Mesendoderm (in vitro differentiated cells): ENCODE data around the gene SLC35F3.
A peak's percentile ranks its signal among the peaks of the same experiment; 100 is the strongest.

ENCODE experiments used
- DNase-seq: peaks from one replicate; pipeline ENCODE4 v3.0.0; 2013
- H2AK5ac ChIP-seq: 2 replicates; pipeline ENCODE4 v1.6.1; 2013; ENCODE audit warnings: low read length, inconsistent platforms
- H2BK120ac ChIP-seq: 2 replicates; pipeline ENCODE4 v1.6.1; 2013; ENCODE audit warnings: low read depth, mild to moderate bottlenecking, low read length, moderate library complexity, mixed read lengths
- H2BK15ac ChIP-seq: replicated peaks from 2 replicates; pipeline ENCODE4 v1.6.1; 2013; ENCODE audit warnings: low read depth, mild to moderate bottlenecking, moderate library complexity
- H2BK5ac ChIP-seq: 2 replicates; pipeline ENCODE4 v1.6.1; 2013; ENCODE audit warnings: low read length, inconsistent platforms
- H3K18ac ChIP-seq: 2 replicates; pipeline ENCODE4 v1.6.1; 2013; ENCODE audit warnings: mild to moderate bottlenecking, low read length, mixed read lengths
- H3K23ac ChIP-seq: one replicate; pipeline ENCODE4 v1.6.1; 2013; ENCODE audit warnings: low read length
- H3K27ac ChIP-seq: 2 replicates; pipeline ENCODE4 v1.5.1; 2013; ENCODE audit warnings: low read depth, mild to moderate bottlenecking, inconsistent platforms, low read length, moderate library complexity
- H3K27me3 ChIP-seq: 2 replicates; pipeline ENCODE4 v1.6.1; 2013; ENCODE audit warnings: low read length, control low read depth, mild to moderate bottlenecking, inconsistent platforms; ENCODE audit not compliant: insufficient read depth, poor library complexity
- H3K36me3 ChIP-seq: 2 replicates; pipeline ENCODE4 v1.6.1; 2013; ENCODE audit warnings: low read length, inconsistent platforms; ENCODE audit not compliant: control insufficient read depth, insufficient read depth
- H3K4ac ChIP-seq: one replicate; pipeline ENCODE4 v1.6.1; 2013; ENCODE audit warnings: low read depth, mild to moderate bottlenecking, low read length, moderate library complexity
- H3K4me1 ChIP-seq: 2 replicates; pipeline ENCODE4 v1.6.1; 2013; ENCODE audit warnings: low read depth, low read length, inconsistent platforms; ENCODE audit not compliant: control insufficient read depth
- H3K4me2 ChIP-seq: 2 replicates; pipeline ENCODE4 v1.6.1; 2013; ENCODE audit warnings: low read length
- H3K4me3 ChIP-seq: 2 replicates; pipeline ENCODE4 v1.5.1; 2013; ENCODE audit warnings: mild to moderate bottlenecking, low read length
- H3K56ac ChIP-seq: one replicate; pipeline ENCODE4 v1.6.1; 2013; ENCODE audit warnings: low read length
- H3K79me1 ChIP-seq: 2 replicates; pipeline ENCODE4 v1.6.1; 2013; ENCODE audit warnings: low read length, inconsistent platforms
- H3K79me2 ChIP-seq: 2 replicates; pipeline ENCODE4 v1.6.1; 2013; ENCODE audit warnings: mild to moderate bottlenecking, low read length; ENCODE audit not compliant: control insufficient read depth, insufficient read depth
- H3K9ac ChIP-seq: 2 replicates; pipeline ENCODE4 v1.6.1; 2013; ENCODE audit warnings: low read length, inconsistent platforms
- H4K5ac ChIP-seq: one replicate; pipeline ENCODE4 v1.6.1; 2013; ENCODE audit warnings: low read length
- H4K8ac ChIP-seq: one replicate; pipeline ENCODE4 v1.6.1; 2013; ENCODE audit warnings: low read depth, mild to moderate bottlenecking, control low read depth, low read length, moderate library complexity
- WGBS: extraction: QIAGEN DNeasy Blood & Tissue Kit; methylation state at CpG from one replicate; pipeline ENCODE4 v1.1.7; 2013; ENCODE audit warnings: low lambda C conversion rate, missing lambda C conversion rate; ENCODE audit not compliant: insufficient coverage; ENCODE audit errors: extremely low coverage; 5-methylcytosine and 5-hydroxymethylcytosine counted together

Gene SLC35F3

DNA sequence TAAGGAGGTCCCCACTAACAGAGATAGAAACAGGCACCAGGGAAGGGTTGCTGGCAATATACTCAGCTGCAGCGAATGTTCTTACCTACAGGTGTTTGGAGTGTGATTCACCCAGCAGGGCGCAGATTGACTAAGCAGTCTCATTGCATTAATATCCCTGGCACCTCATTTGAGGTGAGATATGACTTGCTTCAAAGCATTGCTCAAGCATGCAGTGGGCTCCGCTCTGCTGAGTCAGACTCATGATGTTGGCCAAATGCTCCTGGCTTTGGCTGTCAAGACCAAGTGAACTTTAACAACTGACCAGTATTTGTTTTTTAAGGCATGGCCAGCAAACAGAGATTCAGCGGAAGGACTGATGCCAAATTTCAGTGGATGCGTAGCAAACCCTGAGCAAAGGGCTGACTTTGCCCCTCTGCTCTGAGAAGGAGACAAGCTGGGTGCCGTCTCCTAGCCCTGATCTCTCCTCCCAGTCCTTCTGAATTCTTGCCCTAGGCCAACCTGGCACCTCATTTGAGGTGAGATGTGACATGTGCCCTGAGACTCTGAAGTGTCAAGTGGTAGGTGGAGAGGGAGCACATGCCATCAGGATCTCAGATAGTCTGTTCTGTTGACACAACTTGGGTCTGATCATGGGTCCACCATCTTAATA is 281.7 kb downstream of the SLC35F3 start:
- Histone ChIP-seq H4K8ac (no peak overlapping the region), H2BK120ac (no peak overlapping the region), H3K18ac (no peak overlapping the region), H4K5ac (no peak overlapping the region), H2AK5ac (no peak overlapping the region), H3K4me1 (peaks cover 2% of the 10 kb centered on the region), H3K56ac (no peak overlapping the region), H3K4me2 (no peak overlapping the region), H3K4ac (no peak overlapping the region), H3K79me2 (no peaks in the 10 kb centered on the region), H3K27me3 (no peaks in the 10 kb centered on the region), H3K23ac (no peak overlapping the region), H3K9ac (no peak overlapping the region), H2BK15ac (no peak overlapping the region), H3K36me3 (no peaks in the 10 kb centered on the region), H3K4me3 (no peak overlapping the region), H3K79me1 (no peaks in the 10 kb centered on the region), H3K27ac (no peak overlapping the region), H2BK5ac (no peak overlapping the region)
- WGBS = no CpG with 5 or more reads among the region's 6 CpGs
- DNase-seq = peak; percentile 44

DNA sequence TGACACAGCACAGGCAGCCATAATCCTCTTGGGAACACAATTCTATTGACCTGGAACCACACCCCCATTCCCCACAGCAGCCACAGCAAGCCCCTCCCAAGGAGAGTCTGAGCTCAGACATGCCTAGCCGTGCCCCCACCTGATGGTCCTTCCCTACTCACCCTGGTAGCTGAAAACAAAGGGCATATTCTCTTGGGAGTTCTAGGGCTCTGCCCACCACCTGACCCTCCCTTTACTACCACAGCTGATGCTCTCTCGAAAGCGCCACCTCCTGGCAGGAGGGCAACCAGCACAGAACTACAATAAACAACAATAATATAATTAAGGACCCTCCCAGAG is 283.9 kb downstream of the SLC35F3 start:
- no peak overlapping the region for H4K8ac ChIP-seq
- H3K4me2 ChIP-seq = no peak overlapping the region
- no peak overlapping the region for H3K9ac ChIP-seq
- H2BK120ac ChIP-seq = no peak overlapping the region
- H3K27me3 ChIP-seq = no peaks in the 10 kb centered on the region
- H3K4me3 ChIP-seq = no peak overlapping the region
- H3K4ac ChIP-seq = no peak overlapping the region
- H3K23ac ChIP-seq = no peak overlapping the region
- no peak overlapping the region for H2AK5ac ChIP-seq
- no peak overlapping the region for H2BK5ac ChIP-seq
- no peak overlapping the region for H2BK15ac ChIP-seq
- H3K27ac ChIP-seq = no peak overlapping the region
- no peak overlapping the region for H3K18ac ChIP-seq
- peak; percentile 94 for DNase-seq
- peaks cover 2% of the 10 kb centered on the region for H3K4me1 ChIP-seq
- WGBS = no CpG with 5 or more reads among the region's 3 CpGs
- H3K79me1 ChIP-seq = no peaks in the 10 kb centered on the region
- H4K5ac ChIP-seq = no peak overlapping the region
- no peaks in the 10 kb centered on the region for H3K36me3 ChIP-seq
- H3K56ac ChIP-seq = peak overlapping the region; percentile 78
- H3K79me2 ChIP-seq = no peaks in the 10 kb centered on the region

DNA sequence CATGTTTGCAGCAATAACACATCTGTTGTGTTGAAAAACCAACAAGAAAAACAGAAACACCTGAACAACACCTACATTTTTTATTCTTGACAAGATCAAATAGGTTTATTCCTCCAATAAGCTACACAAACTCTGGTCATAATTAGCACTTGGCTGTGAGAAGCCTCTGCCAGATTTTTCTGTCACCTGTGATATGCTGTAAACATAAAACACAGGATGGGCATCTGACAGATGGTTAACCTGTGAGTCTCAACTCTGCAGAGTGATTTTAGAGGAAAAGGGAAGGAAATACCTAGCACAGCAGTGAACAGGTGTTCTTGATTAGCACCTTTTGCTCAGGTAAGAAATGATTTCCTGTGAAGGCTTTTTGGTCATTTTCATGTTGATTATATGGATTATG is 293.4 kb downstream of the SLC35F3 start:
- no peak overlapping the region for H3K4me3 ChIP-seq
- H4K8ac ChIP-seq = no peak overlapping the region
- H3K4ac ChIP-seq = no peak overlapping the region
- H3K18ac ChIP-seq = no peak overlapping the region
- H3K9ac ChIP-seq = no peak overlapping the region
- no peaks in the 10 kb centered on the region for H3K79me2 ChIP-seq
- no peak overlapping the region for H2BK120ac ChIP-seq
- no peak overlapping the region for H3K27ac ChIP-seq
- H4K5ac ChIP-seq = no peak overlapping the region
- H3K4me1 ChIP-seq = no peaks in the 10 kb centered on the region
- no peak overlapping the region for H2BK15ac ChIP-seq
- H3K4me2 ChIP-seq = no peak overlapping the region
- H3K23ac ChIP-seq = no peak overlapping the region
- no peaks in the 10 kb centered on the region for H3K79me1 ChIP-seq
- H3K27me3 ChIP-seq = no peaks in the 10 kb centered on the region
- DNase-seq = no peak
- H2BK5ac ChIP-seq = no peak overlapping the region
- H2AK5ac ChIP-seq = no peak overlapping the region
- no peaks in the 10 kb centered on the region for H3K36me3 ChIP-seq
- H3K56ac ChIP-seq = no peak overlapping the region

DNA sequence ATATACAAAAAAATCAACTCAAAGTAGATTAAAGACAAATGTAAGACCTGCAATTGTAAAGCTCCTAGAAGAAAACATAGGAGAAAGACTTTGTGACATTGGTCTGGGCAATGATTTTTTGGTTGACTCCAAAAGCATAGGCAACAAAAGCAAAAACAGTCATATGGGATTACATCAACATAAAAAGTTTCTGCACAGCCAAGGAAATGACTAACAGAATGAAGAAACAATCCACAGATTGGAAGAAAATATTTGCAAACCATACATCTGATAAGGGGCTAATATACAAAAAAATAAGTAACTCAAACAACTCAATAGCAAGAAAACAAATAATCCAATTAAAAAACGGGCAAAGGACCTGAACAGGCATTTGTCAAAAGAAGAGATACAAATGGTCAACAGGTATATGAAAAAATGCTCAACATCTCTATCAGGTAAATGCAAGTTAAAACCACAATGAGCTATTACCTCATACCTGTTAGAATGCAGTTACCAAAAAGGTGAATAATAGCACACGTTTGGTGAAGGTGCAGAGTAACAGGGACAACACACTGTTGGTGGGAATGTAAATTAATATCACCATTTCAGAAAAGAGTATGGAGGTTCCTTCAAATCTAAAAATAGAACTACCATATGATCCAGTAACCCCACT is 295.1 kb downstream of the SLC35F3 start:
- H4K8ac ChIP-seq = no peak overlapping the region
- DNase-seq = no peak
- H3K4ac ChIP-seq = no peak overlapping the region
- H3K79me2 ChIP-seq = no peaks in the 10 kb centered on the region
- no peaks in the 10 kb centered on the region for H3K79me1 ChIP-seq
- H2AK5ac ChIP-seq = no peak overlapping the region
- no peak overlapping the region for H3K4me3 ChIP-seq
- H2BK15ac ChIP-seq = no peak overlapping the region
- no peaks in the 10 kb centered on the region for H3K27me3 ChIP-seq
- H4K5ac ChIP-seq = no peak overlapping the region
- no peak overlapping the region for H3K56ac ChIP-seq
- H3K18ac ChIP-seq = no peak overlapping the region
- no peaks in the 10 kb centered on the region for H3K4me1 ChIP-seq
- H3K9ac ChIP-seq = no peak overlapping the region
- no peak overlapping the region for H2BK5ac ChIP-seq
- H2BK120ac ChIP-seq = no peak overlapping the region
- H3K27ac ChIP-seq = no peak overlapping the region
- H3K36me3 ChIP-seq = no peaks in the 10 kb centered on the region
- no peak overlapping the region for H3K23ac ChIP-seq
- no peak overlapping the region for H3K4me2 ChIP-seq
- no CpG with 5 or more reads among the region's 2 CpGs for WGBS

DNA sequence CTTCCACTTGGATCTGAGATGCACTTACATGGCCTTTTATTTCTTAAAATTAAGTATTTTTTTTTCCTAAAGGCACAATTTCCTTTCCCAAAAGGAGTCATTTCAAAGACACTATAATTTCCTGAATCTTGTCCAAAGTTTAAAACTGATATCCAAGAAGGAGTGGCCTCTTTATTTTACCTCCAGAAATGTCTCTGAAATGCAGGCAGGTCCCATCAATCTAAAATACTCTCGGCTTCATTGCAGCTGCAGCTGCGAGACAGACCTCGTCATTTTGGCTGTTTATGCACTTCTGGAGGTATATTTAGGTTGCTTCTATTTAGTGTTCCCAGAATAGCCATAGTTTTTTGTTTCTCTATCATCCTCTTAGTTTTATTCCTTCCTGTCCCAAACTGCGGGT is 296.1 kb downstream of the SLC35F3 start:
- DNase-seq = no peak
- H3K4ac ChIP-seq = no peak overlapping the region
- no peaks in the 10 kb centered on the region for H3K27me3 ChIP-seq
- H2BK5ac ChIP-seq = no peak overlapping the region
- H3K4me1 ChIP-seq = no peaks in the 10 kb centered on the region
- no peak overlapping the region for H2BK120ac ChIP-seq
- H3K4me2 ChIP-seq = no peak overlapping the region
- no peak overlapping the region for H4K8ac ChIP-seq
- H3K36me3 ChIP-seq = no peaks in the 10 kb centered on the region
- no CpG with 5 or more reads among the region's 4 CpGs for WGBS
- no peak overlapping the region for H2BK15ac ChIP-seq
- no peak overlapping the region for H2AK5ac ChIP-seq
- no peak overlapping the region for H3K4me3 ChIP-seq
- H3K27ac ChIP-seq = no peak overlapping the region
- H3K23ac ChIP-seq = no peak overlapping the region
- no peaks in the 10 kb centered on the region for H3K79me1 ChIP-seq
- no peak overlapping the region for H3K56ac ChIP-seq
- H3K79me2 ChIP-seq = no peaks in the 10 kb centered on the region
- no peak overlapping the region for H3K9ac ChIP-seq
- H3K18ac ChIP-seq = no peak overlapping the region
- no peak overlapping the region for H4K5ac ChIP-seq

DNA sequence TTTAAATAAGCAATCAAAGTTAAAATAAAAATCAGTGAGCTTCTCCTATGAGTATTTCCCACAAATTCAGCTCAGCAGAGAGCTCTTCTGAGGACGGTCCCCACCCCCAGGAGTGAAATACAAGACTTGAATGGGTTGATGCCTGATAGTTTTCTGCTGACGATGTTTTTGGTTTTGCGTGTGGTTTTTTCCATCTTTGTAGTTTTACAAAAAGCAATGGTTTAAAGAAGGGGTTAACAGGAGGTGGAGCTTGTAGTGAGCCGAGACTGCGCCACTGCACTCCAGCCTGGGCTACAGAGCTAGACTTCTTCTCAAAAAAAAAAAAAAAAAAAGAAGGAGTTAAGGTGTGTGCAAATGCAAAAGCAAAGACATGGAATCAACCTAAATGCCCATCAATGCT is 297.1 kb downstream of the SLC35F3 start:
- no peaks in the 10 kb centered on the region for H3K79me1 ChIP-seq
- H3K4ac ChIP-seq = no peak overlapping the region
- H4K5ac ChIP-seq = no peak overlapping the region
- H3K56ac ChIP-seq = no peak overlapping the region
- no peak overlapping the region for H3K18ac ChIP-seq
- no peaks in the 10 kb centered on the region for H3K27me3 ChIP-seq
- no peak overlapping the region for H2BK15ac ChIP-seq
- H3K27ac ChIP-seq = no peak overlapping the region
- no peaks in the 10 kb centered on the region for H3K4me1 ChIP-seq
- H3K79me2 ChIP-seq = no peaks in the 10 kb centered on the region
- H3K4me3 ChIP-seq = no peak overlapping the region
- no peak overlapping the region for H2BK120ac ChIP-seq
- H3K23ac ChIP-seq = no peak overlapping the region
- H3K9ac ChIP-seq = no peak overlapping the region
- no peak for DNase-seq
- H3K4me2 ChIP-seq = no peak overlapping the region
- H2AK5ac ChIP-seq = no peak overlapping the region
- WGBS = 100% methylated on average over 1 of the region's 5 CpGs
- H3K36me3 ChIP-seq = no peaks in the 10 kb centered on the region
- no peak overlapping the region for H4K8ac ChIP-seq
- H2BK5ac ChIP-seq = no peak overlapping the region
